Small intestine (tissue), 7 donors: Measurements from ENCODE around the gene VCAN. TPM values are rescaled to one million over a fixed set of nuclear protein-coding genes. Genes with fewer than 3 reads are reported as not detected.
"Not testable (repeated sequence)": the region's sequence is repeated elsewhere in the genome, so short reads cannot be mapped to it uniquely, and the experiment has no call there.

Experiments
- DNase-seq, 2 donors: peaks; one replicate each; pipeline versions ENCODE4 v3.0.0 to v3.0.0-alpha.2; 2013
- FAIRE-seq: peaks from 2 replicates; lab custom pipeline; 2012; peaks lifted over from hg19 to GRCh38; lab: Jason Lieb, UNC
- H3K27ac ChIP-seq, 3 donors: one replicate each; pipeline ENCODE4 v1.5.1; 2013; ENCODE audit warnings: low read length in 2 of 3, mild to moderate bottlenecking in 2 of 3, control low read depth in 1 of 3, inconsistent platforms in 1 of 3, low read depth in 1 of 3, moderate library complexity in 1 of 3
- H3K27me3 ChIP-seq, 3 donors: one replicate each; pipeline ENCODE4 v1.6.1; 2013; ENCODE audit warnings: low read length in 3 of 3, inconsistent platforms in 1 of 3; ENCODE audit not compliant: control insufficient read depth in 3 of 3, insufficient read depth in 3 of 3
- H3K36me3 ChIP-seq, 3 donors: one replicate each; pipeline ENCODE4 v1.6.1; 2013; ENCODE audit warnings: low read length in 3 of 3, inconsistent platforms in 1 of 3, low read depth in 1 of 3, mild to moderate bottlenecking in 1 of 3, moderate library complexity in 1 of 3; ENCODE audit not compliant: control insufficient read depth in 3 of 3, insufficient read depth in 2 of 3
- H3K4me1 ChIP-seq, 3 donors: one replicate each; pipeline ENCODE4 v1.6.1; 2013; ENCODE audit warnings: low read length in 2 of 3, inconsistent platforms in 1 of 3, low read depth in 1 of 3, mild to moderate bottlenecking in 1 of 3, moderate library complexity in 1 of 3; ENCODE audit not compliant: control insufficient read depth in 3 of 3, insufficient read depth in 2 of 3
- H3K4me3 ChIP-seq, 3 donors: one replicate each; pipeline ENCODE4 v1.5.1; 2013; ENCODE audit warnings: low read length in 3 of 3, control low read depth in 1 of 3, inconsistent platforms in 1 of 3, low read depth in 1 of 3, mild to moderate bottlenecking in 1 of 3, moderate library complexity in 1 of 3
- H3K9me3 ChIP-seq, 2 donors: one replicate each; pipeline ENCODE4 v1.6.1; 2013; ENCODE audit warnings: low read depth in 1 of 2, low read length in 1 of 2; ENCODE audit not compliant: control insufficient read depth in 2 of 2, insufficient read depth in 1 of 2
- WGBS, 3 donors: extraction: QIAGEN DNeasy Blood & Tissue Kit; methylation state at CpG; one replicate each; pipeline ENCODE4 v1.1.7; 2013; 5-methylcytosine and 5-hydroxymethylcytosine counted together
- polyA plus RNA-seq, 4 donors: library from polyadenylated mRNA; stranded (reverse) in 3 of 4; unstranded in 1 of 4; fragments of 200-250 nt in 3 of 4; fragments of 120-200 nt in 1 of 4; gene quantifications; one replicate each; pipeline versions ENCODE4 v1.2.1 to v1.2.3, GENCODE V29; 2013
- donor health status: healthy with polysubstance abuse.
- donor health status: control.
- donor health status: control.
- donor health status: Bipolar disorder and iron deficiency.
- donor health status: healthy.

VCAN gene
- polyA plus RNA-seq, 4 donors = 0.67 to 66.4 (median 2.0) TPM

- Histone ChIP-seq H3K27me3 (peaks cover 0 to 2% (median 0%) of the 10 kb centered on the region in 3 donors), H3K9me3 (peaks cover 0 to 3% of the 10 kb centered on the region in 2 donors), H3K4me3 (no peak overlapping the region), H3K36me3 (no peaks in the 10 kb centered on the region), H3K4me1 (no peaks in the 10 kb centered on the region), H3K27ac (no peak overlapping the region)
- FAIRE-seq = no peak
- no peak for DNase-seq
- WGBS, 3 donors = 63 to 79% (median 69%) methylated on average over 4 of the region's 4 CpGs
Measured at GRCh38 chr5:83434946-83435345, 36.6 kb upstream of the VCAN start.

GRCh38 chr5:83436276-83436675, 35.3 kb upstream of the VCAN start:
- H3K4me3 ChIP-seq = no peak overlapping the region
- peaks cover 0 to 3% of the 10 kb centered on the region in 2 donors for H3K9me3 ChIP-seq
- 90 to 94% (median 91%) methylated on average over 6 of the region's 6 CpGs for WGBS, 3 donors
- no peaks in the 10 kb centered on the region for H3K4me1 ChIP-seq
- no peaks in the 10 kb centered on the region for H3K36me3 ChIP-seq
- no peak for FAIRE-seq
- no peak overlapping the region for H3K27ac ChIP-seq
- H3K27me3 ChIP-seq = peaks cover 0 to 2% (median 0%) of the 10 kb centered on the region in 3 donors
- no peak for DNase-seq

- 96 to 97% (median 97%) methylated on average over 17 of the region's 17 CpGs for WGBS, 3 donors
Measured at GRCh38 chr5:83437697-83438096, 33.8 kb upstream of the VCAN start.

GRCh38 chr5:83440826-83441225, 30.7 kb upstream of the VCAN start:
- DNase-seq (no peak), FAIRE-seq (no peak)
- no peak overlapping the region for H3K27ac ChIP-seq
- no peak overlapping the region for H3K4me3 ChIP-seq
- WGBS, 3 donors = 89 to 93% (median 92%) methylated on average over 2 of the region's 2 CpGs
- peaks cover 0 to 12% of the 10 kb centered on the region in 2 donors for H3K9me3 ChIP-seq
- H3K36me3 ChIP-seq = no peaks in the 10 kb centered on the region
- H3K27me3 ChIP-seq = no peaks in the 10 kb centered on the region
- peaks cover 0 to 5% (median 0%) of the 10 kb centered on the region in 3 donors for H3K4me1 ChIP-seq

More at GRCh38 chr5:83437697-83438096, 33.8 kb upstream of the VCAN start:
- DNase-seq, H3K4me1 ChIP-seq, FAIRE-seq, H3K4me3 ChIP-seq, H3K27me3 ChIP-seq, H3K36me3 ChIP-seq, H3K27ac ChIP-seq: not testable (repeated sequence)
- H3K9me3 ChIP-seq = peaks cover 0 to 12% of the 10 kb centered on the region in 2 donors

- Histone ChIP-seq H3K27me3 (no peaks in the 10 kb centered on the region), H3K4me3 (no peak overlapping the region), H3K27ac (no peak overlapping the region), H3K4me1 (peaks cover 0 to 5% (median 0%) of the 10 kb centered on the region in 3 donors), H3K36me3 (no peaks in the 10 kb centered on the region), H3K9me3 (peaks cover 0 to 12% of the 10 kb centered on the region in 2 donors)
- no peak for FAIRE-seq
- WGBS, 3 donors = 80 to 86% (median 86%) methylated on average over 4 of the region's 4 CpGs
- DNase-seq = no peak
Measured at GRCh38 chr5:83441747-83442146, 29.8 kb upstream of the VCAN start.

- Histone ChIP-seq H3K4me3 (no peak overlapping the region), H3K36me3 (no peaks in the 10 kb centered on the region), H3K27ac (no peak overlapping the region), H3K4me1 (peaks cover 0 to 5% (median 0%) of the 10 kb centered on the region in 3 donors), H3K9me3 (peaks cover 0 to 9% of the 10 kb centered on the region in 2 donors), H3K27me3 (no peaks in the 10 kb centered on the region)
- no peak for FAIRE-seq
- WGBS, 3 donors = 73 to 79% (median 78%) methylated on average over 3 of the region's 3 CpGs
- DNase-seq = no peak
Measured at GRCh38 chr5:83443534-83443933, 28.0 kb upstream of the VCAN start.

- no peak for FAIRE-seq
Measured at GRCh38 chr5:83444445-83444844, 27.1 kb upstream of the VCAN start.

GRCh38 chr5:83446253-83446947, 25.1 kb upstream of the VCAN start:
- FAIRE-seq (no peak), DNase-seq (no peak)
- Histone ChIP-seq H3K4me3 (no peak overlapping the region), H3K9me3 (peaks cover 0 to 9% of the 10 kb centered on the region in 2 donors), H3K27ac (no peak overlapping the region), H3K27me3 (no peaks in the 10 kb centered on the region), H3K4me1 (peaks cover 0 to 14% (median 0%) of the 10 kb centered on the region in 3 donors), H3K36me3 (no peaks in the 10 kb centered on the region)
- WGBS, 3 donors = 72 to 81% (median 72%) methylated on average over 4 of the region's 4 CpGs

More at GRCh38 chr5:83444445-83444844, 27.1 kb upstream of the VCAN start:
- DNase-seq = no peak
- peaks cover 0 to 5% (median 0%) of the 10 kb centered on the region in 3 donors for H3K4me1 ChIP-seq
- H3K27ac ChIP-seq = no peak overlapping the region
- no peaks in the 10 kb centered on the region for H3K36me3 ChIP-seq
- H3K27me3 ChIP-seq = no peaks in the 10 kb centered on the region
- H3K9me3 ChIP-seq = peaks cover 0 to 9% of the 10 kb centered on the region in 2 donors
- no peak overlapping the region for H3K4me3 ChIP-seq
- WGBS, 3 donors = 86 to 95% (median 95%) methylated on average over 2 of the region's 2 CpGs
